GM23248 (cell line): ENCODE data around the gene EIF3B.

Source experiments
- EZH2 ChIP-seq: fragments of 200-600 bp; sonication (generic); IDR thresholded peaks from 2 replicates; pipeline ENCODE4 v1.6.1; 2018; ENCODE audit warnings: antibody characterized with exemption, mild to moderate bottlenecking; ENCODE audit not compliant: insufficient read depth, poor library complexity, severe bottlenecking
- EZH2phosphoT487 ChIP-seq: fragments of 200-600 bp; sonication (generic); IDR thresholded peaks from 2 replicates; pipeline ENCODE4 v1.6.1; 2018; ENCODE audit warnings: antibody characterized with exemption, moderate library complexity, mild to moderate bottlenecking, low read depth; ENCODE audit not compliant: insufficient read depth

DNA sequence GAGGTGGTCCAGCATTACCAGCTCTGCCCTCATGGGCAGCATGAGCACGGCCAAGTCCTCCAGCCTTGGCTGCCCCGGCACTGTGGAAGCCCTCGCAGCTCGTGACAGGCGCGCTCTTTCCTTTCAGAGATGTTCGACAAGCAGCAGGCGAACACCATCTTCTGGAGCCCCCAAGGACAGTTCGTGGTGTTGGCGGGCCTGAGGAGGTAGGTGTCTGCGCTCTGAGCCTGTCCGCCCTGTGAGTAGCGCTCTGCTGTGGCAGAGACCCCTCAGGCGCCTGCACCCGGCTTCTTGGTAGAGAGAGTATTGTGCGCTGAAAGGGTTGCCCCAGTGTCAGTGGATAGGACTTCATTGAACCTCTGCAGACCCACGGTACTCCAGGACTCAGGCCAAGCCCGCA lies 19.8 kb downstream of the EIF3B start:
- TF ChIP-seq EZH2: no peak
- no peak for TF ChIP-seq EZH2phosphoT487
